HG02885 (cell line): Measurements from ENCODE around the gene RNF215.
"Not testable (repeated sequence)": the region's sequence is repeated elsewhere in the genome, so short reads cannot be mapped to it uniquely, and the experiment has no call there.

Experiments used
- ATAC-seq: cut with Tn5 transposase; IDR thresholded peaks from one replicate; pipeline ENCODE4 v1.9.1; 2021; ENCODE audit warnings: mild to moderate bottlenecking; ENCODE audit not compliant: unreplicated experiment, poor library complexity

Gene RNF215

DNA sequence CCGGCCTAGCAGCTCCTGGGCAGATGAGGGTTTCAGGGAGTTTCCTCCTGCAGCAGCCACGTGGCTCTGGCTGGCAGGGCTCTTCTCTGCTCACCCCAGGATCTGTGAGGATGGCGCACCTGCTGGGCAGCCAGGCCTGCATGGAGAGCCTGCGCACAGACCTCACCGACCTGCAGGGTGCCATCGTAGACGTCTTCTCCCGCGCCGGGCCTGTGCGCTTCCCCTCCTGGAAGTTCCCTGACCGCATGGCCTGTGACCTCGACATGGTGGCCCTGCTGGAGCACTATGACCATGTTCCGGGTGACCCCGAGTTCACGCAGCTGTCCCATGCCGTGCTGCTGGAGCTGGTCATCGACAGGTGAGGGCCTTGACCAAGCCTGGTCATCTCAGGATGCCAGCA lies 21.3 kb downstream of the RNF215 start:
- no peak for ATAC-seq

DNA sequence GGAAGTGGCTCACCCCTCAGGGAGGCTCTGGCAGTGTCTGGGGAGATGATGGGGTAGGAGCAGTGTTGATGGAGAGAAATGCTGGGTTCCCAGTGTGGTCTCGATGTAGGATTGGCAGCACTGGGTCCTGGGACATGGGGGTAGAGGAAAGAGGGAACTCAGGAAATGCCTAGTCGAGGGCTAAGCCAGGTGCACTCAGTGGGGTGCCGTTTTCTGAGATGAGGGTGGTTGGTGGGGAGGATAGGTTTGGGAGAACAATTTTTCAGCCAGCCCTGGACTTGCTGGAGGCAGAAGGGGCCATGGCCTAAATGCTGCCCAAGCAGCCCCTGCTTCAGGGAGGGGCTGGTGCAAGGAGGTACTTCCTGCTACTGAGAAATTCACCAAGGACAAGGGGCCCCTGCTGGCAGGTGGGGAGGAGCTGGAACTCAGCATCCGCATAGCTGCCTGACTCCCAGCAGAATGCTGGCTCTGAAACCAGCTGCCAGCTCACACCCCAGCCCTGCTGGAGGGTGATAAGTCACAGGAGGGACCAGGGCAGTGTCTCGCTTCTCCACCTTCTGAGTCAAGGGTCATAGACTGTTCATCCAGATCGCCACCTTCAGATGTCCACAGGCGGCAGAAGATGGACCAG lies 24.4 kb downstream of the RNF215 start:
- ATAC-seq, result no peak

DNA sequence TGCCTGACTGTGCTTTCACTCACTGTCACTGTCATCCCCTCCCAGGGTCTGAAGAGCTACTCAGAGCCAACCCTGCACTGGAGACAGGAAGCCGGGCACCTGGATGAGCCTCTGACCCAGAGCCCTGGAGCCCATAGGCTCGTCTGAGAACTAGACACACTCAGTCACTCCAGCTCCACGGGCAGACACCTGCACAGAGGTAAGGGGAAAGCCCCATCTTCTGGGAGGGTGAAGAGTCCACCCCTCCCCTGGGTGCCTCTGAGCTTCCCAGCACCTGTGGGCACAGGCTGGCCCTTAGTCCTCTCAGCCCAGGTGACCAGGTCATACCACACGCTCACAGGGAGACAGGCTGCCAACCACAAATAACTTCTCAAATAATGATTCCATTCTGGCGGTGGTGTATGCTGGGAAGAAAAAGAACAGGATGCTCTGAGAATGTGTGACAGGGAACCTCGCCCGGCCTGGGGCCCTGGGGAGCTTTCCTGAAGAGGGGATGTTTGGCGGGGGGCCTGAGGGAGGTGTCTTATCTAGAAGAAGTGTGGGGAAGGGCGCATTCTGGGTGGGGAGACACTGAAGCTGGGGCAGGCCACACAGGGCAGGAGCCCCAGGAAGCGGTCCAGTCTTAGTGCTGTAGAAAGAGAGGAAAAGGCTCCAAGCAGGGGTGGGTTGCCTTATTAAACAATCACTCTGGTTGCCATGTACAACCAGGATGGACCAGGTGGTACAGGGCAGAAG lies 25.1 kb downstream of the RNF215 start:
- no peak for ATAC-seq

DNA sequence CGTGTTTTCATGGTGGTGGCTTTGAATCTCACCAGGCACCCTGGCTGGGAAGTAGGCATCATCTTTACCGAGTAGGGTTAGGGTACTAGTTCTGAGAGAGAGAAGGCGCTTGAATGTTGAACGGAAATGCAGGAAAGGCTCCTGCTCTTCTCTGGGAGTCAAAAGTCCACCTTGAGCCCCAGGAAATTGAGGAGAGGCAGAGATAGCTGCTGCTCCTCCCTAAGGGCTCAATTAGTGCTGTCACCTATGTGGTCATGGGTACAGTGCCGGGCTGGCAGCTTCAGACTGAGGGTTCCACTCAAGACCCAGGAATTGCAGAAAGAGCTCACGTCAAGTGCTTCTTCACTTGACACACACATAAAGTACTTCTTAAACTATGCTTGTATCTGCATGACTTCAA lies 28.7 kb downstream of the RNF215 start:
- ATAC-seq, result no peak

DNA sequence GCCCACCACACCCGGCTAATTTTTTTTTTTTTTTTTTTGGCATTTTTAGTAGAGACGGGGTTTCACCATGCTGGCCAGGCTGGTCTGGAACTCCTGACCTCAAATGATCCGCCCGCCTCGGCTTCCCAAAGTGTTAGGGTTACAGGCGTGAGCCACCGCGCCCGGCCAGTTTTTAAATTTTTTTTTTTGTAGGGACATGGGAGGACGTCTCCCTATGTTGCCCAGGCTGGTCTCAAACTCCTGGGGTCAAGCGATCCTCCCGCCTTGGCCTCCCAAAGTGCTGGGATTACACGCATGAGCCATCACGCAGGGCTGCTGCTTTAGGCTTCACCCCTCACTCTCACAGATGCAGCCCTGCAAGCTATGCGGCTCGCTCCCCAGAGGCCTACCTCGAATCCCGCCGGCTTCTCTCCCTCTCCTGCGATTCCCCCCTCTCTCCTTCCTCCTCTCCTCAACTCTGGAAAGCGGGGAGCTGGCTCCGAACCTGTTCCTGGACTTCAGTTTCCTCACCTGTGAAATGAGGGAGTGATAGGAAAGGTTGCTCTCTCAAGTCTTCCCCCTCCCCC lies 29.5 kb downstream of the RNF215 start:
- no peak for ATAC-seq

DNA sequence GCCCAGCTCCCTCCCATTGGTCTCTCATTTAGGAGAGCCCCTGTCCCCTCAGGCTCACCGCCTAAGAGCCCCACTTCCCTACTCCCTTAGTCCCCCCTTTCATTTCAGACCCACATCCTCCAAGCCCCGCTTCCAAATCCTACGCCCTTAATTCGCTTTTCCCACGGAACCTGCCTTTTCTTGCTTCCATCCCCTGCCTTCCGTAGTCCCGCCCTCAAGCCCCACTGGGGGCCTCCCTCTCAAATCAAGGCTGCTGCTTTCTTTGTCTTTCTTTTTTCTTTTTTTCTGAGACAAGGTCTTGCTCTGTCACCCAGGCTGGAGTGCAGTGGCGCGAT lies 30.0 kb downstream of the RNF215 start:
- no peak for ATAC-seq

DNA sequence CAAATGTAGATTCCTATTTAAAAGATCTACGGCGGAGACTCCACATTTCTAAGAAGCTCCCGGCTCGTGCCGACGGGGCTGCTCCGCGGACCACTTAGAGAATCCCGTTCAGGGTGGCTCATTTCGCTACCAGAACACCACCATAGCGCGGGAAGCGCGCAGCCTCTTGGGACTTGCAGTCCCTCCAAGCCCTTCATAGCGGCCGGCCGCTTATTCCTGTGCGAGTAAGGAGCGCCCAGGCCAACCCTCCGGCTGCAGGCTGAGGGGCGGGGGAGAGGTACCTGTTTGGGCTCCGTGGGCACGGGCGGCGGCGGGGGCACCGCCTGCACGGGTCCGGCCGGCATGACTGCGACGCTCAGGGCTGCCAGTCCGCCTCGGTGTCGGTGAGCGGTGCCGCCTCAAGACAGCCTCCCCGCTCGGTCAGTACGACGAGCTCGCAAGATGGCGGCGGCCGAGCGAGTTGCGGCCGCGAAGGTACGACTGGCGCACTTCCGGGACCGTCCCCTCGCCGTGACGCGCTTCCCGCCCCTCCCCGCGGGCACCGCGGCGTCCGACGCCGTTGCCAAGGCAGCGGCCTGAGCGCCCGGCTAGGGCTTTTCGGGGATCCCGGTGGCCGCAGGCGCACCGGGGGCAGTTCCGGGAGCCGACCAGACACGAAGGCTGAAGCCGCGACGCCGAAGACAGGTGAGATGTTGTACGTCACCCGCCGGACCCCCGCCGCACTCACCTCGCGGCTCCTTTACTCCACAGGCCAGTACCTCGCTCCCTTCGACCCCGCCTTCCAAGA lies 30.6 kb downstream of the RNF215 start, which contains the start of the genes CCDC157 and SF3A1:
Gene CCDC157, plus strand, starts transcription at position 559 of the 787 bp plus-strand sequence. CDS start 8,994 bp downstream, outside the sequence.
Gene SF3A1, minus strand, starts transcription at position 446 of the 787 bp plus-strand sequence. Its CDS starts 102 bp downstream, at position 344.
- ATAC-seq, result peak; percentile 96

DNA sequence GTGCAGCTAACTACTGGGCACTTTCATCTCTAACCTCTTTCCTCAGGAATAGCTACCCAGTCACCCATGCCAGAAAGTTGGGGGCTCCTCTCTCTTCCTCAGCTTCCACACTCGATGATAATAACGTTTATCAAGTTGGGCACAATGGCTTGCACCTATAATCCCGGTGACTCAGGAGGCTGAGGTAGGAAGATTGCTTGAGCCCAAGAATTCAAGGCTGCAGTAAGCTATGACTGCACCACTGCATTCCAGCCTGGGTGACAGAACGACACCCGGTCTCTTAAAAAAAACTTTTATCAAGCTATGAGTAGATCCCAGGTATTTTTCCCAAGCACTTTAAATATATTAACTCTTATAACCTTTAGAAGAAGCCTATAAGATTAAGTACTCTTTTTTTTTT lies 32.6 kb downstream of the RNF215 start:
- ATAC-seq, result no peak

DNA sequence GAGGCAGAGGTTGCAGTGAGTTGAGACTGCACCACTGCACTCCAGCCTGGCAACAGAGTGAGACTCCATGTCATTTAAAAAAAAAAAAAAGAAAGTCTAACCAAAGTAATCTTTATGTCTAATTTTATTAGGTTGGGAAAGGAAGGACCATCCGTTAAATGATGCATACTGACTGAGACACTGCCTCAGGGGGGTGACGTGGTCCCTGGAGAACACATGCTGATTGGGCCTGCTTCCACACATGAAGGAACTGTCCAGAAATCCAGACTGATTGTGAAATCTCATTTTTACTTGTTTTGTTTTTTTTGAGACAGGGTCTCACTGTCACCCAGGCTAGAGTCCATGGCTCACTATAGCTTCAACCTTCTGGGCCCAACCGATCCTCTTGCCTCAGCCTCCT lies 36.0 kb downstream of the RNF215 start:
- no peak for ATAC-seq

DNA sequence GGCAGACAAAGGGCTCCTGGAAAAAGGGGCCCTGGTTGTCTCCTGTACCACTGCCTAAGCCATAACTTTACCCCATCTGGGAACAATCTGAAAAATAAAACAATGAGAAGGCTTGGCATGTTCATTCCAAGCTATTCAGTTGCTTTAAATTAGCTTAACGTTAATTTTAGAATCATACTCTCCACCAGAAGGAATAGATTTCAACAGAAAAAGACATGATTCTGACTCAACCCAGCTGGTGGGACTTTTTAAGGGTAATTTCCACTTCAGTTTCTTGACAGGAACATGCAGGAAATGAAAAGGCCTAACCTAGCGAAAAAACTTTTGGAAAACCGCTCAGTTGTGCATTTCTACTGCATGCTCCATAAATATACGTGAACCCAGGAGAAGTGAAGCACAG lies 38.4 kb downstream of the RNF215 start:
- no peak for ATAC-seq

DNA sequence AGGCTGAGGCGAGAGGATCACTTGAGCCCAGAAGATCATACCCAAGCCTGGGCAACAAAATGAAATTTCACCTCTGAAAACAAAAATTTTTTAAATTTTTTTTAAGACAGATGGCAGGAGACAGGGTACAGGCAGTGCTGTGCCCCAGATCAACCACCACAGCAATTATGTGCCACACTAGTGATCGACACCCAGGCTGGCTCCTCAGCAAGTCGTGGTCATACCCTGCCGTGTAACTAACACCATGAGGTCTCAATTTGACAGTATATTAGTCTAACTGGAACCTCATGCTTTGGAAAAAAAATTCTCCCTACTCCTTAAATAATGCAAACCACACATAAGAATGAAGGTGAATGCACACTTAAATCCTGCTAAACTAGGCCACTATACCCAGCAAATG lies 38.8 kb downstream of the RNF215 start:
- no peak for ATAC-seq

DNA sequence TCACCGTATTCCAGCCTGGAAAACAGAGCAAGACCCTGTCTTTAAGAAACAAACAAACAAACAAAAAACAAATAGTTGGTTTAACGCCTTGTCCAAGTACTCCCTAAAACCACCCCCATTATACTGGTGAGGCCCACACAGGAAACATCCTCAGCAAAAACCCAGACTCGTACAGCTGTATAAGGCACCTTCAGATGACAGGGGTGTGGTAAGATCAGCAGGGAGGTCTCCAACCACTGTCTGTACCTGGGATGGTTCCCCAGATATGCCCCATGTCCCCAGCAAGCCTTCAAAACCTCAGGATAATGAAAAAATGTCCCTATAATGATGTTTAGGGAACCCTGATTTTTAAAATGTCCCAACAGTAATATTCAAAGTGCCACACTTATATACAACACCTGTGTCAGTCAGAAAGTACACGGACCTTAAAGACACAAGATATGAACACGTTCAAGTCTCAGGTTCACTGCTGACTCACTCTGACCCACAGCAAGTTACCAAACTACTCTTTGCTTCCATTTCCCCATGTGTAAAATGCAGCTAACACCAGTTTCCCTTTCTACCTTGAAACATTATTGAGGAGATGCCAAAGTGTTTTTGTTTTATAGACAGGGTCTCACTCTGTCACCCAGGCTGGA lies 39.8 kb downstream of the RNF215 start:
- ATAC-seq, result no peak

DNA sequence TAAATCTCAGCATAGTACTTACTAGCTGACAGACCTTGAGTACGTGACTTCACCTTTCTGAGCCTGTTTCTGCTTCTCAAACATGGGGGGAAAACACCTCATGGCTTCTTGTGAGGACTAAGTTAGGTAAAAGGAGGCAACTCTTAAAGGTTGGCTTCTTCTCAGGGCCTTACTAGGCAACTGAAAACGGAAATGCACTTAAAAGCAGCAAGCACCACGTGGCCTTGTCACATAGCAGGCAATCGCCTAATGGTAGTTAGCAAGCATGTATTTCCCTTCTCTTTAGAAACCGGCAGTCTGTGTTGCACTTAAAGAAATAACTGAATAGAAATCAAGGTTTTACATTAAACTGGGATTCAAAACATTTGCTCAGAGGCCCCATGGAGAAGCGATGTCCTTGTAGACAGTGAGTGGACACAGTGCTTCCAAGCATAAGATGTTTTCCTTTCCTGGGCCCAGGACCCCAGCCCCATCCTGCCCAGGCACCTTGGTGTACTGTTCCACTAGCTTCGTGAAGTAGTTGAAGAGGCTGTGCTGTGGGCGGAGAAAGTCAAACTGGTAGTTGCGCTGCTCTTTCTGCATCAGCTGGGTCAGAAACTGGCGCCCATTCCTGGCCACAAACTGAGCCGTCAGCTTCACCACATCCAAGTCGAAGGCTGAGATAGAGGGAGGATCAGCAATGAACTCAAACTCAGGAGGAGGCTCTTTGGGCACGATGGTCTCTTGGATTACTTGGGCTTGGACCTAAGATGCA lies 42.6 kb downstream of the RNF215 start:
- ATAC-seq, result no peak

DNA sequence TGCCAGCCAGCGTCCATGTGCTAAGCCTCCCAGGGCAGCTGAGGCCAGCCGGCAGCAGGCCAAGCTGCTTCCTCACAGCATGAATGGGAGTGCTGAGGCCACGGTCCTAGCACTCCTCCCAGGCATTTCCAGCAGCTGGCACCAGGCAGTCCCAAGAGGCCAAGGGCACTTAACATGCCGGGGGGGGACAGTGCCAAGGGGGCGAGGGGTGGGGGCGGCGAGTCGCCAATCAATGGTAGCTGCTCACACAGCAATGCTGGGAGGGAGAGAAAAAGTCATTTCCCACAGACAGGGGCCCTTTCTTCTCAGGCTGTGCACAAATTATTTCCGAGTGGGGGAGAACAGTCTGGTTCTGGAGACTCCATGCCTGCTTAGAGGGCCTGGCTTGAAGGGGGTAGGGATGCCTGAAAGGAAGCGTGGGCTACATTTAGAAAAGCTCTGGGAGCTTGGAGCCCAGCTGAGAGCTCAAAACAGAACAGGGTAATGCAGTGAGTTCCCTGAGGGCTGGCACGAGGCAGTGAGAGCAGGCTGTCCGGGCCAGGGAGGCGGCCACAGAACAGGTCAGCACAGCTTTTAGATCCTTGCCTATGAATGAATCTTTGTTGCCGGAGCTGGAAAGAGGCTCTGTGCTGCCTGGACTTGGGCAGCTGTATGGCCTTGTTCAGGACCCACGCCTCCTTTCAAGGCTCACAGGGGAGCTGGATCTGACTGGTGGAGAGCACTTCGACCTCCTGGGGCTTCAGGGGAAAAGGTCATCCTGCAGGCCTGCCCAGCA lies 46.1 kb downstream of the RNF215 start:
- no peak for ATAC-seq

DNA sequence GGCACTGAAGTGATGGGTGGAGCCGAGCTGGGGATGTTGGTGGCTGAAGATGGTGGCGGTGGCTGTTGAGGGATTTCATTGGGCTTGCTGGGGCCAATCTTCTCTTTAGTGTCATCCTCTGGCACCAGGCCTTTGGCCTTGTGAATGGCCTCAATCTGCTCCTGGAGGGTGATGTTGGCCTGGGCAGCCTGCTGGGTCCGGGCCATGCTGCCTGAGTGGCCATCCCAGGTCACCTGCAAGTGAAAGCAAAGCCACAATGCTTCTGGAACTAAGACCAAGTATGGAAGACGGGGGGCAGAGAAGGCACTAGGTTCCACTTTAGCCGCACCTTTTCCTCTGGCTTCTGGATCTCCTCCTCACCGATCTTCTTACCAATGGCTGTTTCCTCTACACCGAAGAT lies 48.4 kb downstream of the RNF215 start:
- no peak for ATAC-seq

DNA sequence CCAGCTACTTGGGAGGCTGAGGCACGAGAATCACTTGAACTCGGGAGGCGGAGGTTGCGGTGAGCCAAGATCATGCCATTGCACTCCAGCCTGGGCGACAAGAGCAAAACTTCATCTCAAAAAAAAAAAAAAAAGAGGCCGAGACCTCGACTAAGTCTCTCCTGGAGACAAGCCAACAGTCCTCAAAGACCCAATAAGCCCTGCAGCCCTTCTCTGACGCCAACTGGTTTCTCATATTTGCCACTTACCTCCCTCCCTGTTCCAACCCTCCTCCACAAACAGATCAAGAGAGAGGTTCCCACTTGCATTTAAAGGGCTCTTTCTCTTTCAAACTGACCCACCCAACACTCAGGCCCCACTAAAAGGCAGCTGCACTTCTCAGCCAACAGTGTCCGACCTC lies 48.9 kb downstream of the RNF215 start:
- not testable (repeated sequence) for ATAC-seq

DNA sequence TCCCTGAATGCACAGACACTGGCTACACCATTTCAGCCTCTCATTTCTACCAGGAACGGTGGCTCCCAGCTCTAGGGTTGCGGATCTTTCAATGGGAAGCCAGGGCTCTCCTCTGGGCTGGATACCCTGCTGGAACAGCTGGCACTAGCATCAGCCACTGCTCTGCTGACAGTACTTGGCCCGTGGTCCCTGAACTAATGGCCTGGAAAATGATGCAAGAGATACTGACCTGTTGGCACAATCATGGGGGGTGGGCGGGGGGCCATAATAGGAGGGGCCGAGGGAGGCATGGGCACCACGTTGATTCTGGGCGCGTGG lies 49.8 kb downstream of the RNF215 start:
- ATAC-seq, result no peak

DNA sequence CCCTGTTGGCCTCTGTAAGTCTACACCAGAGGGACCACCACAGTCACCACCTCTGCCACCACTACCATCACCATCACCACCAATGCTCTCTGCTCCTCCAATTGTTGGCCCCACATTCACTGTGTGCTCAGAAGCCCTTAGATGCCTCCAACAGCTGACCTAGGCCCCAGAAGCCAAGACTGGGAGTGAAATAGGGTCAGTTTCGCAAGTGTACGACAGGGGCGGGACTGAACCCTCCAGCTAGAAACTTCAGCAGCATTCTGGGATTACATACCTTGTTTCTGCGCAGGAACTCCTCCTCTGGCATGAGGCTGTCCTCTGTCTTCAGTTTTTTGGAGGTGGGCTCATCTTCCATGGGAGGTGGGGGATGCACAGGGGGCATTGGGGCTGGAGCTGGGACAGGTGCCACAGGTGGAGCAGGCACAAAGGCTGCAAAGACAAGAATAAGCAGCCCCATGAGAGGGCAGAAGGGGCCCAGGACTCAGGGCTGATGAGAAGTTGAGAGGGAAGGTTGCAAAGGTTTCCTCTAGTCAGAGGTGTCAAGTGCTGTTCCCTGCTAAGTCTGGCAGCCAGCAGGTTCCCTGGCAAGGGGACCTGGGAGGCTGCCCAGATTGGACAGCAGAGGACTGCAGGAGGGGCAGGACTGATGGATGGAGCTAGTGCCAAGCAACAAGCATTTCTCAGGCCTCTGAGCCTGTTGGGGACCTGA lies 50.3 kb downstream of the RNF215 start:
- ATAC-seq, result no peak

DNA sequence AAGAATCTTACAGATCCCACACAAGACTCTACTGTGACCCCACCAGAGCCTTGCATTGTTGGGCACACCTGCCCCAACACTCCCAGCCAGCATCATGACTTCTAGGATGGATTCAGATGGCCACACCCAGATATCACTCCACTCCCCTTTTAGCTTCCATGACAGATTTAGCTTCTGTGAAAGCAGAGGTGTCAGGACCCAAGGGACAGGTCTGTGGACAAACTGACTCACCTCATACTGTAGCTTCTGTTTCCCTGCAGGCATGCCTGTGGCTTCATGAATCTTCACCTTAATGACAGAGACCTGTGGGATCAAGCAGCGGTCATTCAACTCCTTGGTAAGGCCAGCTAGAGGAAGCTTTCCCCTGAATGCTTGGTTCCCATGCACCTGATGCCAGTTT lies 52.0 kb downstream of the RNF215 start:
- ATAC-seq, result no peak
